ENCODE data around the gene GABRR2. TPM values are rescaled to one million over a fixed set of nuclear protein-coding genes. Genes with fewer than 3 reads are reported as not detected.

GABRR2 gene
- total and polyA plus RNA-seq, 10 of the 15 experiments (the other 5 are each of a cell fraction or from before 2014, with no cell fraction given), result 0.16 to 0.72 (median 0.32) TPM; not detected in 2

GRCh38 chr6:89353118-89353556 lies 38.0 kb upstream of the GABRR2 start (continued):
- TF ChIP-seq MLLT1 (IDR thresholded peaks at IDR 0.05) (peak; percentile 98), IKZF2 (IDR thresholded peaks at IDR 0.05) (peak; percentile 9 to 28; a peak in 1 of 4 replicates), ASH2L (IDR thresholded peaks at IDR 0.05; ENCODE audit: borderline replicate concordance, low read depth) (no peak)

- Histone ChIP-seq H3K27me3 (replicated peaks in 1 of 2; ENCODE audit: control insufficient read depth in 2 of 2, insufficient read depth in 2 of 2, low read length in 1 of 2) (no peaks in the 10 kb centered on the region), H3K79me2 (ENCODE audit: control insufficient read depth, insufficient read depth, low read length) (peaks cover 76% of the 10 kb centered on the region), H3K4me3 (peak within 1 kb of the TSS; percentile 98), H3K9ac (ENCODE audit: control insufficient read depth, insufficient read depth, low read length) (peak within 1 kb of the TSS; percentile 99), H3K9me3 (replicated peaks; ENCODE audit: control insufficient read depth, insufficient read depth, low read length) (no peaks in the 10 kb centered on the region; the same call in 2 of the 3 replicates), H3K27ac (ENCODE audit: control insufficient read depth, insufficient read depth) (peak within 1 kb of the TSS; percentile 97), H2AFZ (ENCODE audit: control insufficient read depth, low read depth, low read length) (peak within 1 kb of the TSS; percentile 49), H3K4me2 (ENCODE audit: control insufficient read depth, insufficient read depth) (peak within 1 kb of the TSS; percentile 95), H3K4me1 (ENCODE audit: control insufficient read depth, insufficient read depth, low read length) (peaks cover 50% of the 10 kb centered on the region), H4K20me1 (ENCODE audit: control insufficient read depth, insufficient read depth) (no peaks in the 10 kb centered on the region; the same call in none of the 2 replicates), H3K36me3 (ENCODE audit: control insufficient read depth in 2 of 2, insufficient read depth in 2 of 2, low read length in 1 of 2) (peaks cover 0 to 5% of the 10 kb centered on the region in 2 experiments; a peak in 1 of 4 replicates)
- intact Hi-C loops (cut with micrococcal nuclease; ENCODE audit: unreplicated experiment), result loop anchor here (5.0 to 10.0 kb wide), 4 partner anchors 70 to 462 kb away; partner anchors contain the start of genes MDN1 and PM20D2
- ATAC-seq, result peak; percentile 79
- in situ Hi-C loops (cut with MboI), result no loop called here
- POLR2A ChIA-PET, result interaction anchor here (0.8 to 5.9 kb wide), 9 partner anchors 8 to 272 kb away, joined by 3 to 51 read pairs (median 9); partner anchors contain the start of gene PNRC1
- under 1% methylated on average over 73 of the region's 102 CpGs for WGBS (ENCODE audit: insufficient coverage, insufficient replicate concordance, low lambda C conversion rate, missing lambda C conversion rate)
- RAD21 ChIA-PET (ENCODE audit: unreplicated experiment), result interaction anchor here (0.6 to 12.7 kb wide), 7 partner anchors 10 to 53 kb away, joined by 3 to 187 read pairs (median 9); no protein-coding TSS in a partner anchor
- FAIRE-seq, result no peak
- BruUV-seq (replicated peaks), result no TSS peak
- CTCF ChIA-PET, result interaction anchor here (0.6 to 17.0 kb wide), 5 partner anchors 12 to 71 kb away, joined by 3 to 260 read pairs (median 7); no protein-coding TSS in a partner anchor
- DNase-seq (ENCODE audit: low read depth, low spot score), result no peak
- SMC1A ChIA-PET (ENCODE audit: uncharacterized antibody, unreplicated experiment), result interaction anchor here (2.6 to 12.6 kb wide), 5 partner anchors 11 to 272 kb away, joined by 9 to 252 read pairs (median 52); partner anchors contain the start of gene PNRC1
- TF ChIP-seq CHD1 (IDR thresholded peaks at IDR 0.05; ENCODE audit: low read depth, low read length) (no peak), SRF (IDR thresholded peaks at IDR 0.05; ENCODE audit: low read depth in 2 of 2, low read length in 2 of 2) (no peak), IKZF1 (conservative IDR thresholded peaks at IDR 0.05) (peak; percentile 86), E4F1 (IDR thresholded peaks at IDR 0.05; ENCODE audit: borderline replicate concordance, partially characterized antibody) (no peak), CREM (IDR thresholded peaks at IDR 0.05; ENCODE audit: low read depth) (peak; percentile 76), NR2C2 (IDR thresholded peaks at IDR 0.05; ENCODE audit: borderline replicate concordance, control insufficient read depth, insufficient read length, low read depth) (no peak), ETV6 (conservative IDR thresholded peaks at IDR 0.05 in 1 of 2, IDR thresholded peaks at IDR 0.05 in 1 of 2; ENCODE audit: borderline replicate concordance in 1 of 2, low read depth in 1 of 2) (0 out of 4 replicates have a peak, but pooled peaks of 1 of the 2 experiments have one; percentile 16), MYB (IDR thresholded peaks at IDR 0.05; ENCODE audit: borderline replicate concordance, low read depth, low read length) (no peak), SUZ12 (IDR thresholded peaks at IDR 0.05; ENCODE audit: unreplicated experiment) (no peak), SMAD5 (IDR thresholded peaks at IDR 0.05; ENCODE audit: low read depth) (peak; percentile 26; the same call in 1 of the 2 replicates), JUND (IDR thresholded peaks at IDR 0.05; ENCODE audit: low read depth, low read length) (no peak)
Measured at GRCh38 chr6:89352278-89353117, 37.4 kb upstream of the GABRR2 start, which contains the start of gene UBE2J1. UBE2J1 (minus strand) TSS chr6:89352722; CDS start chr6:89352569, 153 bp downstream.
